Neuron (in vitro differentiated cells): Measurements from ENCODE around the gene TEAD1.

Experiments
- H2AFZ ChIP-seq: one replicate; pipeline ENCODE4 v1.6.1; 2013; ENCODE audit warnings: low read depth, mild to moderate bottlenecking, inconsistent platforms, low read length, moderate library complexity
- H3K27me3 ChIP-seq: one replicate; pipeline ENCODE4 v1.6.1; 2013; ENCODE audit warnings: low read length; ENCODE audit not compliant: insufficient read depth
- H3K36me3 ChIP-seq: one replicate; pipeline ENCODE4 v1.6.1; 2013; ENCODE audit warnings: low read length; ENCODE audit not compliant: insufficient read depth
- H3K4me1 ChIP-seq: one replicate; pipeline ENCODE4 v1.6.1; 2013; ENCODE audit warnings: low read length; ENCODE audit not compliant: insufficient read depth
- H3K4me3 ChIP-seq: 2 replicates; pipeline ENCODE4 v1.5.1; 2013; ENCODE audit warnings: mild to moderate bottlenecking, low read length, moderate library complexity
- H3K9me3 ChIP-seq: one replicate; pipeline ENCODE4 v1.6.1; 2013; ENCODE audit warnings: low read length

TEAD1 gene

GRCh38 chr11:12792018-12792417, 117.8 kb downstream of the TEAD1 start:
- H3K36me3 ChIP-seq: peaks cover 14% of the 10 kb centered on the region
- H3K9me3 ChIP-seq: no peaks in the 10 kb centered on the region
- H2AFZ ChIP-seq: no peak overlapping the region
- no peaks in the 10 kb centered on the region for H3K4me1 ChIP-seq
- no peaks in the 10 kb centered on the region for H3K27me3 ChIP-seq
- H3K4me3 ChIP-seq: no peak overlapping the region

- H3K27me3 ChIP-seq: no peaks in the 10 kb centered on the region
- H2AFZ ChIP-seq: no peak overlapping the region
- H3K36me3 ChIP-seq: peaks cover 17% of the 10 kb centered on the region
These were observed 118.4 kb downstream of the TEAD1 start for GRCh38 chr11:12792590-12792989.

GRCh38 chr11:12793065-12793464, 118.8 kb downstream of the TEAD1 start:
- H3K36me3 ChIP-seq: peaks cover 17% of the 10 kb centered on the region
- no peaks in the 10 kb centered on the region for H3K27me3 ChIP-seq
- H2AFZ ChIP-seq: no peak overlapping the region
- H3K9me3 ChIP-seq: no peaks in the 10 kb centered on the region
- no peak overlapping the region for H3K4me3 ChIP-seq
- no peaks in the 10 kb centered on the region for H3K4me1 ChIP-seq

More at GRCh38 chr11:12792590-12792989, 118.4 kb downstream of the TEAD1 start:
- Histone ChIP-seq H3K4me3 (no peak overlapping the region), H3K9me3 (no peaks in the 10 kb centered on the region), H3K4me1 (no peaks in the 10 kb centered on the region)

GRCh38 chr11:12793506-12793905, 119.3 kb downstream of the TEAD1 start:
- no peak overlapping the region for H3K4me3 ChIP-seq

GRCh38 chr11:12794576-12795230, 120.5 kb downstream of the TEAD1 start:
- Histone ChIP-seq H3K9me3 (no peaks in the 10 kb centered on the region), H2AFZ (no peak overlapping the region), H3K36me3 (peaks cover 21% of the 10 kb centered on the region), H3K4me1 (peaks cover 3% of the 10 kb centered on the region), H3K27me3 (no peaks in the 10 kb centered on the region), H3K4me3 (no peak overlapping the region)

More at GRCh38 chr11:12793506-12793905, 119.3 kb downstream of the TEAD1 start:
- Histone ChIP-seq H3K9me3 (no peaks in the 10 kb centered on the region), H2AFZ (no peak overlapping the region), H3K27me3 (no peaks in the 10 kb centered on the region), H3K4me1 (no peaks in the 10 kb centered on the region), H3K36me3 (peaks cover 18% of the 10 kb centered on the region)

GRCh38 chr11:12797996-12798395, 123.8 kb downstream of the TEAD1 start:
- Histone ChIP-seq H3K4me1 (peaks cover 33% of the 10 kb centered on the region), H3K4me3 (no peak overlapping the region), H2AFZ (no peak overlapping the region), H3K9me3 (no peaks in the 10 kb centered on the region), H3K27me3 (no peaks in the 10 kb centered on the region), H3K36me3 (peaks cover 21% of the 10 kb centered on the region)

GRCh38 chr11:12798609-12799011, 124.4 kb downstream of the TEAD1 start:
- H3K4me3 ChIP-seq: no peak overlapping the region
- peaks cover 21% of the 10 kb centered on the region for H3K36me3 ChIP-seq
- H2AFZ ChIP-seq: no peak overlapping the region
- peaks cover 40% of the 10 kb centered on the region for H3K4me1 ChIP-seq
- no peaks in the 10 kb centered on the region for H3K27me3 ChIP-seq
- H3K9me3 ChIP-seq: no peaks in the 10 kb centered on the region

- Histone ChIP-seq H3K4me3 (no peak overlapping the region), H2AFZ (no peak overlapping the region), H3K4me1 (peaks cover 46% of the 10 kb centered on the region), H3K27me3 (no peaks in the 10 kb centered on the region), H3K9me3 (no peaks in the 10 kb centered on the region), H3K36me3 (peaks cover 21% of the 10 kb centered on the region)
These were observed 125.2 kb downstream of the TEAD1 start for GRCh38 chr11:12799334-12799835.

- Histone ChIP-seq H3K9me3 (no peaks in the 10 kb centered on the region), H2AFZ (no peak overlapping the region), H3K36me3 (peaks cover 16% of the 10 kb centered on the region), H3K27me3 (no peaks in the 10 kb centered on the region), H3K4me1 (peaks cover 46% of the 10 kb centered on the region), H3K4me3 (no peak overlapping the region)
These were observed 125.9 kb downstream of the TEAD1 start for GRCh38 chr11:12800032-12800671.

GRCh38 chr11:12800871-12801270, 126.7 kb downstream of the TEAD1 start:
- Histone ChIP-seq H3K9me3 (no peaks in the 10 kb centered on the region), H2AFZ (no peak overlapping the region), H3K4me1 (peaks cover 46% of the 10 kb centered on the region), H3K4me3 (no peak overlapping the region), H3K36me3 (peaks cover 12% of the 10 kb centered on the region), H3K27me3 (no peaks in the 10 kb centered on the region)

- Histone ChIP-seq H3K27me3 (no peaks in the 10 kb centered on the region), H3K4me1 (peaks cover 46% of the 10 kb centered on the region), H3K4me3 (no peak overlapping the region), H3K9me3 (no peaks in the 10 kb centered on the region), H3K36me3 (peaks cover 9% of the 10 kb centered on the region), H2AFZ (no peak overlapping the region)
These were observed 127.8 kb downstream of the TEAD1 start for GRCh38 chr11:12801976-12802375.

- H3K4me3 ChIP-seq: no peak overlapping the region
- H3K9me3 ChIP-seq: no peaks in the 10 kb centered on the region
- H3K4me1 ChIP-seq: peaks cover 46% of the 10 kb centered on the region
- H3K27me3 ChIP-seq: no peaks in the 10 kb centered on the region
- H3K36me3 ChIP-seq: peaks cover 5% of the 10 kb centered on the region
- H2AFZ ChIP-seq: no peak overlapping the region
These were observed 128.3 kb downstream of the TEAD1 start for GRCh38 chr11:12802418-12803085.

- peaks cover 46% of the 10 kb centered on the region for H3K4me1 ChIP-seq
- H3K9me3 ChIP-seq: no peaks in the 10 kb centered on the region
- no peak overlapping the region for H2AFZ ChIP-seq
- H3K27me3 ChIP-seq: no peaks in the 10 kb centered on the region
- no peak overlapping the region for H3K4me3 ChIP-seq
- H3K36me3 ChIP-seq: peaks cover 5% of the 10 kb centered on the region
These were observed 129.0 kb downstream of the TEAD1 start for GRCh38 chr11:12803086-12803826.
